ENCODE measurements around the gene AGMO.

DNA sequence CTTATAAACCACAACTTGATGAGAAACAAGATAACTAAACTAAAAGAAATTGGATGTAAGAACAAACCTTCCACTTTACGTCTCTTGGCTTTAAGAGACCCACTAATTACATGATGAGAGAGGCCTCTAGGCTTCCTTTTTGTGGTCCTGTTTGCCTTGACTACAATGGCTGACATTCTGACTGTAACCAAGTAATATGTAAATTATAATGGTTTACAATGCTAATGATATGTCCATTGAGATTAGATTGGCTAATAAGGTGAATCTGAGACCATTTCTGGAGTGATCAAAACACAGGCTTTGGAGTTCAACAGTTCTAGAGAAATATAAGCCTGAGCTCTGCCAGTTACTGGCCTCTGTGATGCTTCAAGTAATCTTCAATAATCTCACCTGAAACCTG is 39.4 kb upstream of the AGMO start:
- no peak for TF ChIP-seq JUN (IDR thresholded peaks at IDR 0.05)
- TF ChIP-seq, protein P1, sequence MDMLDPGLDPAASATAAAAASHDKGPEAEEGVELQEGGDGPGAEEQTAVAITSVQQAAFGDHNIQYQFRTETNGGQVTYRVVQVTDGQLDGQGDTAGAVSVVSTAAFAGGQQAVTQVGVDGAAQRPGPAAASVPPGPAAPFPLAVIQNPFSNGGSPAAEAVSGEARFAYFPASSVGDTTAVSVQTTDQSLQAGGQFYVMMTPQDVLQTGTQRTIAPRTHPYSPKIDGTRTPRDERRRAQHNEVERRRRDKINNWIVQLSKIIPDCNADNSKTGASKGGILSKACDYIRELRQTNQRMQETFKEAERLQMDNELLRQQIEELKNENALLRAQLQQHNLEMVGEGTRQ (IDR thresholded peaks at IDR 0.05), result no peak
- TF ChIP-seq, protein P2, sequence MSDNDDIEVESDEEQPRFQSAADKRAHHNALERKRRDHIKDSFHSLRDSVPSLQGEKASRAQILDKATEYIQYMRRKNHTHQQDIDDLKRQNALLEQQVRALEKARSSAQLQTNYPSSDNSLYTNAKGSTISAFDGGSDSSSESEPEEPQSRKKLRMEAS (IDR thresholded peaks at IDR 0.05), result no peak
- TF ChIP-seq, protein P3, sequence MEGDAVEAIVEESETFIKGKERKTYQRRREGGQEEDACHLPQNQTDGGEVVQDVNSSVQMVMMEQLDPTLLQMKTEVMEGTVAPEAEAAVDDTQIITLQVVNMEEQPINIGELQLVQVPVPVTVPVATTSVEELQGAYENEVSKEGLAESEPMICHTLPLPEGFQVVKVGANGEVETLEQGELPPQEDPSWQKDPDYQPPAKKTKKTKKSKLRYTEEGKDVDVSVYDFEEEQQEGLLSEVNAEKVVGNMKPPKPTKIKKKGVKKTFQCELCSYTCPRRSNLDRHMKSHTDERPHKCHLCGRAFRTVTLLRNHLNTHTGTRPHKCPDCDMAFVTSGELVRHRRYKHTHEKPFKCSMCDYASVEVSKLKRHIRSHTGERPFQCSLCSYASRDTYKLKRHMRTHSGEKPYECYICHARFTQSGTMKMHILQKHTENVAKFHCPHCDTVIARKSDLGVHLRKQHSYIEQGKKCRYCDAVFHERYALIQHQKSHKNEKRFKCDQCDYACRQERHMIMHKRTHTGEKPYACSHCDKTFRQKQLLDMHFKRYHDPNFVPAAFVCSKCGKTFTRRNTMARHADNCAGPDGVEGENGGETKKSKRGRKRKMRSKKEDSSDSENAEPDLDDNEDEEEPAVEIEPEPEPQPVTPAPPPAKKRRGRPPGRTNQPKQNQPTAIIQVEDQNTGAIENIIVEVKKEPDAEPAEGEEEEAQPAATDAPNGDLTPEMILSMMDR (IDR thresholded peaks at IDR 0.05), result no peak
- no peak for TF ChIP-seq MAFK (IDR thresholded peaks at IDR 0.05; ENCODE audit: partially characterized antibody)
- no peak for TF ChIP-seq SMC3 (IDR thresholded peaks at IDR 0.05)
- TF ChIP-seq EHMT2 (IDR thresholded peaks at IDR 0.05; ENCODE audit: low read depth), result no peak
- no peak for TF ChIP-seq RCOR1 (IDR thresholded peaks at IDR 0.05; ENCODE audit: low read depth, low read length)
- no peak for TF ChIP-seq ZC3H11A (IDR thresholded peaks at IDR 0.05)
